ENCODE measurements around the gene CISD1. TPM values are rescaled to one million over a fixed set of nuclear protein-coding genes. Genes with fewer than 3 reads are reported as not detected.
"Not testable (repeated sequence)": the region's sequence is repeated elsewhere in the genome, so short reads cannot be mapped to it uniquely, and the experiment has no call there.

CISD1 gene
- total RNA-seq, 4 donors from 2014 or later, result 24.7 to 60.1 (median 47.6) TPM

- no peak overlapping the region for H3K27ac ChIP-seq
- H3K4me1 ChIP-seq, result peaks cover 0 to 2% (median 0%) of the 10 kb centered on the region in 3 donors
- H3K36me3 ChIP-seq, result no peaks in the 10 kb centered on the region
- TF ChIP-seq POLR2A (IDR thresholded peaks at IDR 0.05) (no peak), POLR2AphosphoS5 (IDR thresholded peaks at IDR 0.05) (no peak), CTCF (IDR thresholded peaks at IDR 0.05) (no peak), EP300 (IDR thresholded peaks at IDR 0.05) (no peak)
- ATAC-seq, result no peak
- H3K9me3 ChIP-seq, result peaks cover 0 to 9% (median 0%) of the 10 kb centered on the region in 3 donors
- WGBS, 2 donors (ENCODE audit: low coverage in 1 of 2), result 96 to 98% methylated on average over 7 to 11 of the region's 18 CpGs
- no peak overlapping the region for H3K4me3 ChIP-seq
- no peaks in the 10 kb centered on the region for H3K27me3 ChIP-seq
Measured at GRCh38 chr10:58243269-58243668, 25.7 kb upstream of the CISD1 start.

- H3K27ac ChIP-seq, H3K36me3 ChIP-seq, H3K9me3 ChIP-seq, H3K4me3 ChIP-seq, H3K4me1 ChIP-seq, H3K27me3 ChIP-seq, ATAC-seq: not testable (repeated sequence)
- no CpG with 5 or more reads among the region's 31 CpGs for WGBS, 2 donors (ENCODE audit: low coverage in 1 of 2)
Measured at GRCh38 chr10:58243801-58244200, 25.2 kb upstream of the CISD1 start.

DNA sequence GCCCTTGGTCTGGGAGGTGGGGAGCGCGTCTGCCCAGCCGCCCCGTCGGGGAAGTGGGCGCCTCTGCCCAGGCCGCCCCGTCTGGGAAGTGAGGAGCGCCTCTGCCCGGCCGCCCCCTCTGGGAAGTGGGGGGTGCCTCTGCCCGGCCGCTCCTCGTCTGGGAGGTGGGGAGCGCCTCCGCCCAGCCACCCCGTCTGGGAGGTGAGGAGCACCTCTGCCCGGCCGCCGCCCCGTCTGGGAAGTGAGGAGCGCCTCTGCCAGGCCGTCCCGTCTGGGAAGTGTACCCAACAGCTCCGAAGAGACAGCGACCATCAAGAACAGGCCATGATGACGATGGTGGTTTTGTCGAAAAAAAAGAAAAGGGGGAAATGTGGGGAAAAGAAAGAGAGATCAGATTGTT is 24.7 kb upstream of the CISD1 start:
- 100% methylated on average over 1 of the region's 28 CpGs; no CpG with 5 or more reads in 1 of the 2 donors for WGBS, 2 donors (ENCODE audit: low coverage in 1 of 2)
- not testable (repeated sequence) for H3K4me3 ChIP-seq, H3K4me1 ChIP-seq, H3K9me3 ChIP-seq, H3K27me3 ChIP-seq, H3K36me3 ChIP-seq, H3K27ac ChIP-seq, ATAC-seq

DNA sequence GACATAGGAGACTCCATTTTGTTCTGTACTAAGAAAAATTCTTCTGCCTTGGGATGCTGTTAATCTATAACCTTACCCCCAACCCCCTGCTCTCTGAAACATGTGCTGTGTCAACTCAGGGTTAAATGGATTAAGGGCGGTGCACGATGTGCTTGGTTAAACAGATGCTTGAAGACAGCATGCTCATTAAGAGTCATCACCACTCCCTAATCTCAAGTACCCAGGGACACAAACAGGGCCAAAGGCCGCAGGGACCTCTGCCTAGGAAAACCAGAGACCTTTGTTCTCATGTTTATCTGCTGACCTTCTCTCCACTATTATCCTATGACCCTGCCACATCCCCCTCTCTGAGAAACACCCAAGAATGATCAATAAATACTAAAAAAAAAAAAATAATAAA is 24.3 kb upstream of the CISD1 start:
- H3K4me1 ChIP-seq, ATAC-seq, H3K36me3 ChIP-seq, H3K27me3 ChIP-seq, H3K27ac ChIP-seq, H3K4me3 ChIP-seq, H3K9me3 ChIP-seq: not testable (repeated sequence)
- WGBS, 2 donors (ENCODE audit: low coverage in 1 of 2), result no CpG with 5 or more reads among the region's 3 CpGs

DNA sequence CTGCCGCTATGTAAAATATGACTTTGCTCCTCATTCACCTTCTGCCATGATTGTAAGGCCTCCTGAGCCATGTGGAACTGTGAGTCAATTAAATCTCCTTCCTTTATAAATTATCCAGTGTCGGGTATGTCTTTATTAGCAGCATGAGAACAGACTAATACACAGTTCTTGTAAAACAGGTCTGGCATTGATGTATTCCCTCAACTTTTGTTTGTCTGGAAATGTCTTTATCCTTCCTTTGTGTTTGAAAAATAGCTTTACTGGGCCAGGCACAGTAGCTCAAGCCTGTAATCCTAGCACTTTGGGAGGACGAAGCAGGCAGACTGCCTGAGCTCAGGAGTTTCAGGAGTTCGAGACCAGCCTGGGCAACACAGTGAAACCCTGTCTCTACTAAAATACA is 15.8 kb upstream of the CISD1 start:
- TF ChIP-seq POLR2AphosphoS5 (IDR thresholded peaks at IDR 0.05) (no peak), CTCF (IDR thresholded peaks at IDR 0.05) (no peak), POLR2A (IDR thresholded peaks at IDR 0.05) (no peak), EP300 (IDR thresholded peaks at IDR 0.05) (no peak)
- no peak for ATAC-seq
- no peak overlapping the region for H3K4me3 ChIP-seq

GRCh38 chr10:58254644-58255043 is 14.3 kb upstream of the CISD1 start:
- Histone ChIP-seq H3K27ac (no peak overlapping the region), H3K9me3 (no peaks in the 10 kb centered on the region), H3K36me3 (no peaks in the 10 kb centered on the region), H3K4me3 (no peak overlapping the region), H3K27me3 (no peaks in the 10 kb centered on the region), H3K4me1 (no peaks in the 10 kb centered on the region)
- 0% methylated on average over 1 of the region's 1 CpG; no CpG with 5 or more reads in 1 of the 2 donors for WGBS, 2 donors (ENCODE audit: low coverage in 1 of 2)
- no peak for ATAC-seq
- TF ChIP-seq EP300 (IDR thresholded peaks at IDR 0.05) (no peak), POLR2AphosphoS5 (IDR thresholded peaks at IDR 0.05) (no peak), CTCF (IDR thresholded peaks at IDR 0.05) (no peak), POLR2A (IDR thresholded peaks at IDR 0.05) (no peak)

More for the DNA sequence above, 15.8 kb upstream of the CISD1 start:
- no peaks in the 10 kb centered on the region for H3K36me3 ChIP-seq
- no peaks in the 10 kb centered on the region for H3K27me3 ChIP-seq
- no peaks in the 10 kb centered on the region for H3K4me1 ChIP-seq
- no peak overlapping the region for H3K27ac ChIP-seq
- no peaks in the 10 kb centered on the region for H3K9me3 ChIP-seq
- 61 to 85% methylated on average over 3 of the region's 4 CpGs for WGBS, 2 donors (ENCODE audit: low coverage in 1 of 2)

GRCh38 chr10:58256013-58256780 is 12.8 kb upstream of the CISD1 start:
- not testable (repeated sequence) for H3K27ac ChIP-seq, H3K36me3 ChIP-seq, H3K4me1 ChIP-seq, H3K4me3 ChIP-seq, H3K27me3 ChIP-seq, H3K9me3 ChIP-seq, ATAC-seq
- WGBS, 2 donors (ENCODE audit: low coverage in 1 of 2), result 80 to 98% methylated on average over 4 to 6 of the region's 7 CpGs
